Endothelial cell of umbilical vein (primary cell): ENCODE results near the gene OTUD5. TPM values are rescaled to one million over a fixed set of nuclear protein-coding genes. Genes with fewer than 3 reads are reported as not detected.

Source experiments
- BruUV-seq: library from RNA; stranded (reverse); fragments of 400-500 nt; replicated peaks from 2 replicates; lab custom pipeline; 2021; lab: Mats Ljungman, UMichigan
- CTCF ChIA-PET: fragments of 300-600, 350-600 bp; sonication (Branson Sonifier 250); formaldehyde crosslinking; loops from one replicate; lab custom pipeline; 2021; ENCODE audit warnings: antibody characterized with exemption, inconsistent platforms; lab: Charles Lee
- POLR2A ChIA-PET: fragments of 300-600, 350-600 bp; sonication (Branson Sonifier 250); formaldehyde crosslinking; loops from one replicate; lab custom pipeline; 2021; ENCODE audit warnings: antibody characterized with exemption, inconsistent platforms; lab: Charles Lee
- DNase-seq: peaks from one replicate; pipeline ENCODE4 v3.0.0-alpha.2; 2011; ENCODE audit warnings: low read depth, low spot score
- FAIRE-seq: peaks from 2 replicates; lab custom pipeline; 2011; peaks lifted over from hg19 to GRCh38; lab: Jason Lieb, UNC
- H2AFZ ChIP-seq: 2 replicates; pipeline ENCODE4 v1.6.0; 2012; ENCODE audit warnings: low read depth, low read length, control low read depth, inconsistent platforms
- H3K27ac ChIP-seq: 2 replicates; pipeline ENCODE4 v1.5.1; 2011; ENCODE audit warnings: low read depth, mild to moderate bottlenecking, control low read depth, low read length, moderate library complexity; ENCODE audit not compliant: insufficient read depth
- H3K27me3 ChIP-seq, 2 experiments: 2 replicates each; pipeline versions ENCODE4 v1.6.0 to v1.6.1; 2011; ENCODE audit warnings: low read length in 2 of 2, mixed read lengths in 1 of 2; ENCODE audit not compliant: control insufficient read depth in 2 of 2, insufficient read depth in 2 of 2
- H3K36me3 ChIP-seq, 2 experiments: 2 replicates in 1 of 2; 3 replicates in 1 of 2; pipeline ENCODE4 v1.5.1; 2011; ENCODE audit warnings: low read length in 2 of 2, mild to moderate bottlenecking in 1 of 2, moderate library complexity in 1 of 2; ENCODE audit not compliant: control insufficient read depth in 2 of 2, insufficient read depth in 2 of 2; ENCODE audit errors: extremely low read depth in 1 of 2
- H3K4me1 ChIP-seq: 3 replicates; pipeline ENCODE4 v1.5.1; 2011; ENCODE audit warnings: mild to moderate bottlenecking, low read length; ENCODE audit not compliant: control insufficient read depth, insufficient read depth; ENCODE audit errors: extremely low read depth
- H3K4me2 ChIP-seq: 2 replicates; pipeline ENCODE4 v1.6.1; 2011; ENCODE audit warnings: low read length, control low read depth, mixed read lengths; ENCODE audit not compliant: insufficient read depth
- H3K4me3 ChIP-seq, 3 experiments: fragments of 200-600 bp in 1 of 3; sonication (generic), shearing (Covaris generic) in 1 of 3; replicated peaks in 1 of 3; 2 replicates each; pipeline ENCODE4 v1.5.1; 2011 to 2016; ENCODE audit warnings: control low read depth in 3 of 3, low read length in 3 of 3, mild to moderate bottlenecking in 2 of 3, inconsistent platforms in 1 of 3, low read depth in 1 of 3, moderate library complexity in 1 of 3; ENCODE audit not compliant: insufficient read depth in 1 of 3
- H3K79me2 ChIP-seq: 2 replicates; pipeline ENCODE4 v1.6.0; 2012; ENCODE audit warnings: low read length, inconsistent platforms; ENCODE audit not compliant: control insufficient read depth, insufficient read depth
- H3K9ac ChIP-seq: replicated peaks from 2 replicates; pipeline ENCODE3; 2011; ENCODE audit warnings: low read length, control low read depth; ENCODE audit not compliant: insufficient read depth; ENCODE audit errors: extremely low read depth
- H3K9me1 ChIP-seq: replicated peaks from 3 replicates; pipeline ENCODE4 v1.6.0; 2011; ENCODE audit warnings: mild to moderate bottlenecking, low read length; ENCODE audit not compliant: control insufficient read depth, insufficient read depth; ENCODE audit errors: extremely low read depth
- H3K9me3 ChIP-seq: replicated peaks from 2 replicates; pipeline ENCODE4 v1.5.1; 2012; ENCODE audit warnings: low read length, inconsistent platforms; ENCODE audit not compliant: control insufficient read depth, insufficient read depth
- H4K20me1 ChIP-seq: replicated peaks from 2 replicates; pipeline ENCODE3; 2011; ENCODE audit warnings: mild to moderate bottlenecking, low read length; ENCODE audit not compliant: control insufficient read depth, insufficient read depth; ENCODE audit errors: extremely low read depth
- CTCF ChIP-seq, 2 donors: IDR thresholded peaks; 1 replicate in 1 of 2; 2 replicates in 1 of 2; pipeline ENCODE4 v1.5.1; 2011; ENCODE audit warnings: low read length in 2 of 2, mild to moderate bottlenecking in 2 of 2, moderate library complexity in 2 of 2, control low read depth in 1 of 2, inconsistent platforms in 1 of 2, low read depth in 1 of 2; ENCODE audit not compliant: insufficient read depth in 1 of 2; ENCODE audit errors: extremely low read depth in 1 of 2
- EZH2 ChIP-seq: IDR thresholded peaks from 2 replicates; pipeline ENCODE4 v1.6.1; 2012; ENCODE audit warnings: borderline replicate concordance, low read depth, mild to moderate bottlenecking, moderate library complexity, low read length, inconsistent platforms; ENCODE audit not compliant: severe bottlenecking
- FOS ChIP-seq: IDR thresholded peaks from 2 replicates; pipeline ENCODE4 v1.6.1; 2011; ENCODE audit warnings: mild to moderate bottlenecking, low read length, moderate library complexity, borderline replicate concordance; ENCODE audit not compliant: insufficient read depth
- GATA2 ChIP-seq: IDR thresholded peaks from 2 replicates; pipeline ENCODE4 v1.7.0; 2011; ENCODE audit warnings: low read depth, mild to moderate bottlenecking, moderate library complexity, mixed read lengths, low read length; ENCODE audit not compliant: insufficient read length, insufficient read depth
- JUN ChIP-seq: IDR thresholded peaks from 2 replicates; pipeline ENCODE4 v1.6.1; 2011; ENCODE audit warnings: borderline replicate concordance, low read depth; ENCODE audit not compliant: insufficient read length, insufficient read depth
- MAX ChIP-seq: IDR thresholded peaks from 2 replicates; pipeline ENCODE4 v1.6.1; 2011; ENCODE audit not compliant: insufficient read depth, insufficient read length
- MYC ChIP-seq: IDR thresholded peaks from one replicate; pipeline ENCODE4 v1.6.1; 2011; ENCODE audit warnings: mild to moderate bottlenecking, low read depth, low read length
- POLR2A ChIP-seq: IDR thresholded peaks from 2 replicates; pipeline ENCODE4 v1.6.1; 2012; ENCODE audit warnings: low read depth, mild to moderate bottlenecking, control low read depth, low read length
- POLR2AphosphoS5 ChIP-seq: IDR thresholded peaks from 2 replicates; pipeline ENCODE4 v1.6.1; 2012; ENCODE audit warnings: low read depth, mild to moderate bottlenecking, control low read depth, low read length, moderate library complexity; ENCODE audit not compliant: insufficient read depth
- dilution Hi-C: fragments of 300-500 bp; cut with MboI; formaldehyde crosslinking; loops from one replicate; pipeline ENCODE4 v1.15.0; 2019; ENCODE audit warnings: low sequenced_read_pairs; ENCODE audit not compliant: extremely low pct_ligation_motif_present
- intact Hi-C: fragments of 100-400 bp; cut with micrococcal nuclease; formaldehyde crosslinking; loops from one replicate; pipeline ENCODE4 v1.10.0; 2022
- polyA plus RNA-seq, 4 experiments: library from polyadenylated mRNA; depleted of rRNA in 3 of 4; stranded (reverse) in 3 of 4; unstranded in 1 of 4; fragments of >200 nt; gene quantifications; 2 replicates each; pipeline versions ENCODE4 v1.2.1 to v1.2.3, GENCODE V29; 2011 to 2012; ENCODE audit warnings: missing spikeins in 1 of 4
- total RNA-seq: library from RNA; stranded (reverse); gene quantifications from 2 replicates; pipeline ENCODE4 v1.2.3, GENCODE V29; 2021

The OTUD5 gene
- total and polyA plus RNA-seq, 2 donors (not counting 3 experiments of a cell fraction or from before 2014, with no cell fraction given) = 44.3 to 44.6 TPM

- H3K4me2 ChIP-seq = no peak overlapping the region
- H3K9ac ChIP-seq = no peak overlapping the region
- H3K79me2 ChIP-seq = peaks cover 22% of the 10 kb centered on the region
- DNase-seq = no peak
- no peaks in the 10 kb centered on the region for H3K4me1 ChIP-seq
- intact Hi-C loops (no loop called here), dilution Hi-C loops (no loop called here)
- H3K4me3 ChIP-seq = no peak overlapping the region
- no peaks in the 10 kb centered on the region for H4K20me1 ChIP-seq
- CTCF ChIA-PET = no interaction called here
- H3K27ac ChIP-seq = no peak overlapping the region
- POLR2A ChIA-PET = no interaction called here
- no peaks in the 10 kb centered on the region for H3K9me1 ChIP-seq
- no peaks in the 10 kb centered on the region for H3K9me3 ChIP-seq
- BruUV-seq = no TSS peak
- peaks cover 3 to 21% of the 10 kb centered on the region in 2 experiments for H3K36me3 ChIP-seq
- H2AFZ ChIP-seq = no peak overlapping the region
- no peaks in the 10 kb centered on the region for H3K27me3 ChIP-seq
- no peak for FAIRE-seq
- TF ChIP-seq GATA2 = no peak
Observed at GRCh38 chrX:48936429-48937053, 20.9 kb downstream of the OTUD5 start.

- Histone ChIP-seq H3K4me3 (no peak overlapping the region), H3K9me3 (no peaks in the 10 kb centered on the region), H3K4me1 (no peaks in the 10 kb centered on the region), H2AFZ (no peak overlapping the region), H3K36me3 (peaks cover 3 to 19% of the 10 kb centered on the region in 2 experiments), H4K20me1 (no peaks in the 10 kb centered on the region), H3K27ac (no peak overlapping the region), H3K27me3 (no peaks in the 10 kb centered on the region), H3K9me1 (no peaks in the 10 kb centered on the region), H3K79me2 (peaks cover 20% of the 10 kb centered on the region), H3K9ac (no peak overlapping the region), H3K4me2 (no peak overlapping the region)
- BruUV-seq = no TSS peak
- dilution Hi-C loops = no loop called here
- no peak for TF ChIP-seq GATA2
- no peak for TF ChIP-seq JUN
- TF ChIP-seq MAX = no peak
- TF ChIP-seq EZH2 = no peak
- TF ChIP-seq POLR2AphosphoS5 = no peak
- TF ChIP-seq CTCF (IDR thresholded peaks at IDR 0.05; ENCODE audit: extremely low read depth in 1 of 2, insufficient read depth in 1 of 2, low read depth in 1 of 2, low read length in 2 of 2) = no peak
- no peak for TF ChIP-seq MYC
- TF ChIP-seq POLR2A = no peak
- TF ChIP-seq FOS = no peak
- ChIA-PET POLR2A (no interaction called here), CTCF (interaction anchor here (0.6 to 0.7 kb wide), 2 partner anchors 8 to 174 kb away, joined by 3 read pairs; no protein-coding TSS in a partner anchor)
- intact Hi-C loops = no loop called here
- DNase-seq (no peak), FAIRE-seq (peak; percentile 59)
Observed at GRCh38 chrX:48935301-48935670, 22.1 kb downstream of the OTUD5 start.
